GM19240 (cell line): ENCODE results near the gene EMSY.
"Not testable (repeated sequence)": the region's sequence is repeated elsewhere in the genome, so short reads cannot be mapped to it uniquely, and the experiment has no call there.

Experiments used
- DNase-seq: peaks from one replicate; pipeline ENCODE4 v3.0.0; 2011; ENCODE audit warnings: low spot score; ENCODE audit not compliant: insufficient read length

Gene EMSY

GRCh38 chr11:76444384-76445120 lies at the start of gene EMSY:
Gene EMSY (plus strand): TSS chr11:76445018. CDS start chr11:76446939, 1,921 bp downstream.
- peak; percentile 88 for DNase-seq

- no peak for DNase-seq
Measured at GRCh38 chr11:76395296-76395695, 49.5 kb upstream of the EMSY start.

GRCh38 chr11:76397383-76397782 lies 47.4 kb upstream of the EMSY start:
- no peak for DNase-seq

GRCh38 chr11:76400967-76401366 lies 43.9 kb upstream of the EMSY start:
- no peak for DNase-seq

GRCh38 chr11:76401484-76401883 lies 43.3 kb upstream of the EMSY start:
- not testable (repeated sequence) for DNase-seq

GRCh38 chr11:76406359-76406758 lies 38.5 kb upstream of the EMSY start:
- no peak for DNase-seq

GRCh38 chr11:76408171-76408965 lies 36.5 kb upstream of the EMSY start:
- DNase-seq, result no peak

GRCh38 chr11:76410851-76411357 lies 33.9 kb upstream of the EMSY start:
- DNase-seq, result no peak

- DNase-seq, result no peak
Measured at GRCh38 chr11:76415073-76415472, 29.7 kb upstream of the EMSY start.

- DNase-seq, result peak; percentile 13
Measured at GRCh38 chr11:76419896-76420295, 24.9 kb upstream of the EMSY start.

- DNase-seq, result no peak
Measured at GRCh38 chr11:76424379-76424778, 20.4 kb upstream of the EMSY start.

- no peak for DNase-seq
Measured at GRCh38 chr11:76424891-76425290, 19.9 kb upstream of the EMSY start.

GRCh38 chr11:76426660-76427059 lies 18.2 kb upstream of the EMSY start:
- no peak for DNase-seq

- DNase-seq, result no peak
Measured at GRCh38 chr11:76436020-76436419, 8.8 kb upstream of the EMSY start.

GRCh38 chr11:76443268-76443980 lies 1.4 kb upstream of the EMSY start:
- no peak for DNase-seq

GRCh38 chr11:76444065-76444383 lies 794 bp upstream of the EMSY start:
- no peak for DNase-seq

- peak; percentile 23 for DNase-seq
Measured at GRCh38 chr11:76445121-76446084, 585 bp downstream of the EMSY start.

- no peak for DNase-seq
Measured at GRCh38 chr11:76448506-76448905, 3.7 kb downstream of the EMSY start.

- no peak for DNase-seq
Measured at GRCh38 chr11:76453248-76453647, 8.4 kb downstream of the EMSY start.

- DNase-seq, result no peak
Measured at GRCh38 chr11:76455331-76455730, 10.5 kb downstream of the EMSY start.

GRCh38 chr11:76455931-76456330 lies 11.1 kb downstream of the EMSY start:
- no peak for DNase-seq
